ENCODE data around the gene TBR1.

Gene TBR1

GRCh38 chr2:161415034-161415986, 787 bp upstream of the TBR1 start:
- DNase-seq (ENCODE audit: low spot score), result no peak

DNA sequence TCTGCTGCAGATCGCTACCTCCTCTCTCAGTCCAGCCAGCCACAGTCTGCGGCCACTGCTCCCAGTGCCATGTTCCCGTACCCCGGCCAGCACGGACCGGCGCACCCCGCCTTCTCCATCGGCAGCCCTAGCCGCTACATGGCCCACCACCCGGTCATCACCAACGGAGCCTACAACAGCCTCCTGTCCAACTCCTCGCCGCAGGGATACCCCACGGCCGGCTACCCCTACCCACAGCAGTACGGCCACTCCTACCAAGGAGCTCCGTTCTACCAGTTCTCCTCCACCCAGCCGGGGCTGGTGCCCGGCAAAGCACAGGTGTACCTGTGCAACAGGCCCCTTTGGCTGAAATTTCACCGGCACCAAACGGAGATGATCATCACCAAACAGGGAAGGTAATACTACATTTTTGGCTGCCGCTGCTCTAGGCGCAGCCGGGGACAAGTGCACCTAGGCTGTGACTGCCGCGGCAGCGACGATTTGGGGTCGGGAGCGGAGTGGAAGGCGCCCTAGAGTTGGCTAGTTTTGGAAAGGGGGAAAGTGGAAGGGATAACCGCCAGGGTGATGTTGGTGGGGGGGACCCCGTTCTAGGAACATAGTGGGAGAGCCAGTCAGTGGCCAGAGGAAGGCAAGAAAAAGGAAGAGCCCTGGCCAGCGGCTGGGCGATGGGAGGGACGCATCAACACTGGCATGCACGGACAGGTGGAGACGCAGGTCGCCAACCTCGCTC, 776 bp downstream of the TBR1 start:
- no peak for DNase-seq (ENCODE audit: low spot score)

GRCh38 chr2:161417438-161418274, 1.6 kb downstream of the TBR1 start:
- no peak for DNase-seq (ENCODE audit: low spot score)

- no peak for DNase-seq (ENCODE audit: low spot score)
Measured at GRCh38 chr2:161418275-161418714, 2.2 kb downstream of the TBR1 start.

DNA sequence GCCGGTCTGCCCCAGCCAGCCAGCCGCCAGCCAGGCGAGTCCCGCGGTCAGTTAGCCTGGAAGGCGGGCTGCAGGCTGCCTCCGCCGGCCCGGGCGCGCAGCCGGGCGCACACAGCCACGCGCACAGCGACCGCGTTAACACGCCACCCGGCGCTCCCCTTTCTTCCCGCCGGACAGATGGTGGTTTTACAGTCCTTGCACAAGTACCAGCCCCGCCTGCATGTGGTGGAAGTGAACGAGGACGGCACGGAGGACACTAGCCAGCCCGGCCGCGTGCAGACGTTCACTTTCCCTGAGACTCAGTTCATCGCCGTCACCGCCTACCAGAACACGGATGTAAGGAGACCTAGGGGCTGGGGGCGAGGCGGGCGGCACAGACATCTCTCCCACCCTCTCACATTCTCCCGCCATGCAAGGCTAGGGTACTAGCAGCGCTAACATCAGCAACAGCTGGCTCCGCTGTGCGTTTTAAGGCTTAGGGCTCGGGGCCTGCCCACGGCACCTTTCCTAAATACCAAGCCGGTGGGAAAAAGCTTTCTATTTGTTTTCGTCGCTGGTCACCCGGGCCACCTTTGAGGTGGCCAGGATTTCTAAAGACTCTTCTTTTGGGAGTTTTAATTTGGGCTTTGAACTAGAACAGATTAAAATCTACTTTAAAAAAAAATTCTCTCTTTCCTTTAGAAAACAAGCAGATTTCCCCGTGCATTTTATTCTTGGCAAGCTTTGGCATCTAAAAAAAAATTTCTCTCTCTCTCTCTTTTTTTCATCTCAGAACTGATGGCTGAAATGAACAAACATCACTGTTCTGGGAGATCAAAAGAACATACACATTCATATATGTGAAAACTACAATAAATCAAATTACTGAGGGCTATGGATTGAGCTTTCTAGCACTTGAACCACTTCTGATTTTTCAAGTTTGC, 2.9 kb downstream of the TBR1 start:
- no peak for DNase-seq (ENCODE audit: low spot score)

DNA sequence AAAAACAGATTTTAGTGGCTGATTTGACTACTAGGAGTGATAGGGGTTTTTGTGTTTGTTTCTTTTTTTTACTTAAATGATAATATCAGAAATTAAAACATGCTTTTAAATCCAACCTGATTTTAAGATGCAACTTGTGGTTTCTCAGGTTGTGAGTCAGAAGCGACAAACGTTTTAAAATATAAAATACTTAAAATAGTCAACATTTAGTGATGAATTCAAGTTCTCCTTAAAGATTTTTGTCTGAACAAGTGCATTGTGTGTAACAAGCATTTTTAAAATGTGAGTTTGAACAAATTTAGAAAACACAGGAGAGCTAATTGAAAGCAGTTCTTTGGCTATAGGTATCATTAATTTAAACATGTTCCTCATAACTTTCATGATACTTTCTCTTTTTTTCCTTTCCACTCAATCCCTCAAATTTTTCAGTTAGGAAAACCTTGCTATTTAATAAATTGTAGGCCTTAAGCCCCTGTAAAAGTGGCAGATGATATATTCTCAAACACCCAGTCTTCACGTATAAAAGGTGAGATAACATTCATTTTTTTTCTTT, 3.6 kb downstream of the TBR1 start:
- DNase-seq (ENCODE audit: low spot score), result no peak

GRCh38 chr2:161420406-161421074, 4.4 kb downstream of the TBR1 start:
- DNase-seq (ENCODE audit: low spot score), result no peak

- DNase-seq (ENCODE audit: low spot score), result no peak
Measured at GRCh38 chr2:161421686-161422085, 5.6 kb downstream of the TBR1 start.

- DNase-seq (ENCODE audit: low spot score), result no peak
Measured at GRCh38 chr2:161422816-161423403, 6.8 kb downstream of the TBR1 start.

GRCh38 chr2:161423421-161424393, 7.6 kb downstream of the TBR1 start:
- no peak for DNase-seq (ENCODE audit: low spot score)

DNA sequence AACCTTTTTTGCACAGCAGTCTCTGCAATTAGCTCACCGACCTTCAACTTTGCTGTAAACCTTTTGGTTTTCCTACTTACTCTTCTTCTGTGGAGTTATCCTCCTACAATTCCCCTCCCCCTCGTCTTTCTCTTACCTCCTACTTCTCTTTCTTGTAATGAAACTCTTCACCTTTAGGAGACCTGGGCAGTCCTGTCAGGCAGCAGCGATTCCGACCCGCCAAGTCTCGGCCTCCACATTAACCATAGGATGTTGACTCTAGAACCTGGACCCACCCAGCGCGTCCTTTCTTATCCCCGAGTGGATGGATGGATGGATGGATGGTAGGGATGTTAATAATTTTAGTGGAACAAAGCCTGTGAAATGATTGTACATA, 8.3 kb downstream of the TBR1 start:
- no peak for DNase-seq (ENCODE audit: low spot score)

DNA sequence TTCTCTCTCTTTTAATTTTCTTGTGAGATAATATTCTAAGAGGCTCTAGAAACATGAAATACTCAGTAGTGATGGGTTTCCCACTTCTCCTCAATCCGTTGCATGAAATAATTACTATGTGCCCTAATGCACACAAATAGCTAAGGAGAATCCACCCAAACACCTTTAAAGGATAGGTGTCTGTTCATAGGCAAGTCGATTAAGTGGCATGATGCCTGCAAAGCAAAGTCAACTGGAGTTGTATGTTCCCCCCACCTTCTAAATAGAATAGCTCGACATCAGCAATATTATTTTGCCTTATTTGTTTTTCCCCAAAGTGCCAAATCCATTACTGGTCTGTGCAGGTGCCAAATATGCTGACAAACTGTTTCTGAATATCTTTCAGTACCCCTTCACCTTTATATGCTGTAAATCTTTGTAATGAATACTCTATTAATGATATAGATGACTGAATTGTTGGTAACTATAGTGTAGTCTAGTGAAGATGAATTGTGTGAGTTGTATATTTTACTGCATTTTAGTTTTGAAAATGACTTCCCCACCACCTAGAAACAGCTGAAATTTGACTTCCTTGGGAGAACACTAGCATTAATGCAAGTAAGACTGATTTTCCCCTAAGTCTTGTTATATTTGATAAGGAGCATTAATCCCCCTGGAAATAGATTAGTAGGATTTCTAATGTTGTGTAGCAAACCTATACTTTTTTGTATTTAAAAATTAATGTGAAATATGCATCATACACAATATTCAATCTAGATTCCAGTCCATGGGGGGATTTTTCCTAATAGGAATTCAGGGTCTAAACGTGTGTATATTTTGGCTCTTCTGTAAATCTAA, 9.0 kb downstream of the TBR1 start:
- no peak for DNase-seq (ENCODE audit: low spot score)

DNA sequence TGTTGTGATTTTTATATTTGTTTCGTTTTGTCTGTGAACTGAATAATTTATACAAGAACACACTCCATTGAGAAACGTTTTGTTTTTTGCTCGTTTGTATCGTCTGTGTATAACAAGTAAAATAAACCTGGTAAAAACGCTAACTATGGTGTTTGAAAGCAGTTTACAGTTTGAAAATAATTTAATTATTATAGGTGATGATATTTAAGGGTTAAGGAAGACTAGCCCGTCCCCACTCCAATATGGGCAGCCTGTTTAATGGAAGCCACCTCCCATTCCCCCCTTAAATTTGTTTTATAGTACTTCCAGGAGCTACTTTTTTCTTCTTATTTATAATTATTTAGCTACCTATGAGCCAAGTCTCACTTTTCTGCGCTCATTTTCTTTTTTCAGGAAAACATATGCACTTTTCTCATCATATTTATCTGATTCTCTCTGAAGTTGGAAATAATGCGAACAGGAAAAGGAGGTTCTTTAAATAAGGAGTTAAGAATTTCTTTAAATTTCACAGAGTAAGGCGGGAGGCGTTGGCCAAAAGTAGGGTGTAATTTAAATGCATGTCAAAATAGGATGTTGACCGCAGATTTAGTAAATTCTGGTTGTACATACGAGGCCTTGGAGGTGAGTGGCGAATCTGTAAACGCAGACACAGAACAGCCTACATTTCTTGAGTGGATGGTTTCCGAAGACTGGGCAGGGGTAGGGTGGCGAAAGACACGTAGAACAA, 9.8 kb downstream of the TBR1 start:
- no peak for DNase-seq (ENCODE audit: low spot score)

- no peak for DNase-seq (ENCODE audit: low spot score)
Measured at GRCh38 chr2:161426455-161426921, 10.4 kb downstream of the TBR1 start.

DNA sequence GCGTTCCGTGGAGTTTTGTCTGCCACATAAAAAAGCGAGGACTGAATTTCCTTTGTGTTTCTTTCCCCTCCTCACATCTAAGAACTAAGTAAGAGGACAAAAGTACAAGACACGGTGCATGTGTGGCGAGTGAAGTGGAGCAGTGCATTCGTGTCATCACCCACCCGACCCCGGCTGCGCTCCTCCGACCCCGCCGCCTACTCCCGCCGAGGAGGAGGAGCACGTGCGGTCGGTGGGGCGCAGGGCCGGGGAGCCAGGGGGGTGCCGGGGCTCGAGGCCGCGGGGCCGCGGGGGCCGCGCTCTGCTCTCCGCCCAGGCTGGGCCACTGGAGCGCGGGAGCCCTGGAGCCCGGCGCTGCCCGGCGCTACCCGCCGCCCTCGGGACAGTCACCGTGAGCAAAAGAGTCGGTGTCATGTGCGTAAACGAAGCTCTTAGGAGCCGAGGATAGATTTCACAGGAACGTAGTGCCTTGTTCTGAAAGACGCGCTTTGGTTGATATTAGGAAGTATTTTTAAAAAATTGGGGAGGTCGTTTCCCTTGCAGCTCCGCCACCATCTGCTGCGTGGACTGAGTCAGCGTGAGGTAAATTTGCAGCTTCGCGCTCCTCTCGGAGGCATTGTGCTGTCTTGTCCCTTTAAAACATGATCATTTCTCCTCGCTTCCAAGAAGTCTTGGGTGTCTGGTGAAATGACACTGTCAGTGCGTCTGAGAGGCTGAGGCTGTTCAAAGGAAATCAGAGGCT, 11.0 kb downstream of the TBR1 start:
- no peak for DNase-seq (ENCODE audit: low spot score)
